ENCODE data around the gene CCNDBP1. TPM values are rescaled to one million over a fixed set of nuclear protein-coding genes. Genes with fewer than 3 reads are reported as not detected.

The CCNDBP1 gene
- total RNA-seq, 1 donor from 2014 or later: 43.1 TPM

DNA sequence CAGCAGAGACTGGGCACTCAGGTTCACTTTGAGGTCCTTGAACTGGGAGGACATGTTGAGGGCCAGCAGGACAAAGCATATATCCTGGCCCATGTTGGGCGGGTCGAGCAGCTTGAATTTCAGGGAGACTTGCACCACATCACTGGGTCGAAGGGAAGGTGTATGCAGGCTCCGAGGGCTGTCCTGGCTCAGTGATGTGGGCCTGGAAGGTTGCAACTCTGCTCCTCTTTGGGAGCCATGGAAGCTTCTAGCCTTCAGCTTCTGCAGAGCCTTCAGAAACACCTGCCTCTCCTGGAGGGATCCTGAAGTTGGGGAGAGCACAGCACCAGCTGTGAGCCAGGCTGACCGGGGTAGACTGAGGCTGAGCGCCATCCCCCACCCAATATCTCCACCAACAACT lies 50.3 kb downstream of the CCNDBP1 start:
- no peaks in the 10 kb centered on the region for H3K9me3 ChIP-seq (ENCODE audit: low read depth)
- no peak overlapping the region for H3K4me2 ChIP-seq
- Mint-ChIP-seq H3K36me3 (no peaks in the 10 kb centered on the region), H3K4me3 (no peak overlapping the region), H3K9me3 (no peaks in the 10 kb centered on the region), H3K27me3 (ENCODE audit: insufficient read depth, low read depth) (peaks cover 9% of the 10 kb centered on the region), H3K4me1 (no peaks in the 10 kb centered on the region), H3K27ac (no peak overlapping the region)
- H3K27ac ChIP-seq: no peak overlapping the region
- no peaks in the 10 kb centered on the region for H3K36me3 ChIP-seq
- H3K4me3 ChIP-seq: no peak overlapping the region
- H2AFZ ChIP-seq (replicated peaks): no peak overlapping the region
- no peaks in the 10 kb centered on the region for H3K79me2 ChIP-seq (ENCODE audit: low read depth)
- H3K4me1 ChIP-seq: no peaks in the 10 kb centered on the region
- no peaks in the 10 kb centered on the region for H4K20me1 ChIP-seq (ENCODE audit: low read depth)
- no peak overlapping the region for H3K9ac ChIP-seq
- TF ChIP-seq EZH2phosphoT487 (IDR thresholded peaks at IDR 0.05): no peak
- TF ChIP-seq, protein P1, sequence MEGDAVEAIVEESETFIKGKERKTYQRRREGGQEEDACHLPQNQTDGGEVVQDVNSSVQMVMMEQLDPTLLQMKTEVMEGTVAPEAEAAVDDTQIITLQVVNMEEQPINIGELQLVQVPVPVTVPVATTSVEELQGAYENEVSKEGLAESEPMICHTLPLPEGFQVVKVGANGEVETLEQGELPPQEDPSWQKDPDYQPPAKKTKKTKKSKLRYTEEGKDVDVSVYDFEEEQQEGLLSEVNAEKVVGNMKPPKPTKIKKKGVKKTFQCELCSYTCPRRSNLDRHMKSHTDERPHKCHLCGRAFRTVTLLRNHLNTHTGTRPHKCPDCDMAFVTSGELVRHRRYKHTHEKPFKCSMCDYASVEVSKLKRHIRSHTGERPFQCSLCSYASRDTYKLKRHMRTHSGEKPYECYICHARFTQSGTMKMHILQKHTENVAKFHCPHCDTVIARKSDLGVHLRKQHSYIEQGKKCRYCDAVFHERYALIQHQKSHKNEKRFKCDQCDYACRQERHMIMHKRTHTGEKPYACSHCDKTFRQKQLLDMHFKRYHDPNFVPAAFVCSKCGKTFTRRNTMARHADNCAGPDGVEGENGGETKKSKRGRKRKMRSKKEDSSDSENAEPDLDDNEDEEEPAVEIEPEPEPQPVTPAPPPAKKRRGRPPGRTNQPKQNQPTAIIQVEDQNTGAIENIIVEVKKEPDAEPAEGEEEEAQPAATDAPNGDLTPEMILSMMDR (IDR thresholded peaks at IDR 0.05): no peak
- TF ChIP-seq EZH2 (IDR thresholded peaks at IDR 0.05): no peak
- H3F3A ChIP-seq (ENCODE audit: low read depth): no peaks in the 10 kb centered on the region
- DNase-seq (ENCODE audit: low spot score): no peak
- H3K27me3 ChIP-seq: no peaks in the 10 kb centered on the region

DNA sequence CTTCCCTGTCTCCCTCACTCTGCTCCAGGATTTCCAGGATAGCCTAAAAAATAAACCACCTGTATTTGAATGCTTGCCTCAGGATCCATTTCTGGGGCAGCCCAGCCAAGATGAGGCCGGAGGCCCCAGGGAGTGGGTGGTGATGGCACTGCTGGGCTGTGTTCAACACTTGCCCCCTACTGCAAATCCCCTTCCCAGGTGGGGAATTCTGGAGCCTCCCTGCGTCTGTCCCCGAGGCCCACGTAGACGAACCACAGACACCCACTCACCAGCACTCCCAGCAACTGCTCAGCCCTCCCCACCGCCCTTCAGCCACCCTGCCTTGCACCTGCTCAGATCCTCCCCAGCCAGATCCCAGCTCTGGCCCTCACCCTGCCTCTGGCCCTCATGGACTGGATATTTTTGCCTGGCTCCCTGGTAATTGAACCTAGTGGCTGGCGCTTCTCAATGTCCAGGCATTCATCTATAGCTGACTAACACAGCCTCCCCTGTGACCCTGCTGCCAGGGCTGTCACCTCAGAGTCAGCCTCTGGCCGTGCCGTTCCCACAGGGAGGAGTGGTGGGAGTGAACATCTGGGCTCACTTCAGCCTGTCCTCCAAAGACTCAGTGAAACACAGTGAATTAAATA lies 52.8 kb downstream of the CCNDBP1 start:
- H3F3A ChIP-seq (ENCODE audit: low read depth): no peaks in the 10 kb centered on the region
- no peaks in the 10 kb centered on the region for H3K9me3 Mint-ChIP-seq
- H3K27me3 Mint-ChIP-seq (ENCODE audit: insufficient read depth, low read depth): peaks cover 8% of the 10 kb centered on the region
- H3K36me3 Mint-ChIP-seq: no peaks in the 10 kb centered on the region
- H4K20me1 ChIP-seq (ENCODE audit: low read depth): no peaks in the 10 kb centered on the region
- H3K79me2 ChIP-seq (ENCODE audit: low read depth): no peaks in the 10 kb centered on the region
- no peak overlapping the region for H3K9ac ChIP-seq
- H3K27me3 ChIP-seq: no peaks in the 10 kb centered on the region
- no peak overlapping the region for H3K4me2 ChIP-seq
- TF ChIP-seq, protein P1 (IDR thresholded peaks at IDR 0.05): no peak
- no peak for TF ChIP-seq EZH2 (IDR thresholded peaks at IDR 0.05)
- no peak overlapping the region for H2AFZ ChIP-seq (replicated peaks)
- no peaks in the 10 kb centered on the region for H3K4me1 ChIP-seq
- no peaks in the 10 kb centered on the region for H3K36me3 ChIP-seq
- peak overlapping the region; percentile 85 for H3K27ac Mint-ChIP-seq
- no peaks in the 10 kb centered on the region for H3K4me1 Mint-ChIP-seq
- no peak overlapping the region for H3K4me3 ChIP-seq
- DNase-seq (ENCODE audit: low spot score): no peak
- H3K4me3 Mint-ChIP-seq: no peak overlapping the region
- no peak overlapping the region for H3K27ac ChIP-seq
- no peaks in the 10 kb centered on the region for H3K9me3 ChIP-seq (ENCODE audit: low read depth)

DNA sequence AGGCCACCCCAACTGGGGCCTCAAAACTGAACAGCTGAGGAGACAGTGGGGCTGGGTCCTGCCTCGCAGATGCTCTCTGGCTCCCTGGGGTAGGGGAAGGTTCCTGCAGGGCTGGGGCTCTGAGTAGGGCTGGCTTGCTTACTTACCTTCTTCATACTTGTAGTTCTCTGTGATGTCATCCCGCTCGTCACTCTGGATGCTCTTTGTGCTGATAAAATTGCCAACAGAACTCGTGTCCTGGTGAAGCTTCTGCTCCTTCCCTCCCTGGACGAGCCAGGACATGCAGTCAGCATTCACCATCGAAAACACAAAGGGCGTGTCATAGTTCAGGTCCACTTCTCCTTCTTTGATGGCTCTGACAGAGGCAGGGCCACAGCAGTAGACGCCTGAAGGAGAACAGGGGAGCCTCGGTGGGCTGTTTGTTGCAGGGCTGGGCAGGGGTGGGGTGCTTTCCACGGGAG lies 53.5 kb downstream of the CCNDBP1 start:
- Mint-ChIP-seq H3K9me3 (no peaks in the 10 kb centered on the region), H3K36me3 (no peaks in the 10 kb centered on the region), H3K4me3 (no peak overlapping the region), H3K27me3 (ENCODE audit: insufficient read depth, low read depth) (peaks cover 8% of the 10 kb centered on the region), H3K27ac (peak overlapping the region; percentile 63), H3K4me1 (no peaks in the 10 kb centered on the region)
- Histone ChIP-seq H3K4me1 (no peaks in the 10 kb centered on the region), H3K27ac (no peak overlapping the region), H3K9ac (no peak overlapping the region), H3K27me3 (no peaks in the 10 kb centered on the region), H3K36me3 (no peaks in the 10 kb centered on the region), H3K9me3 (ENCODE audit: low read depth) (no peaks in the 10 kb centered on the region), H2AFZ (replicated peaks) (no peak overlapping the region), H3K4me2 (no peak overlapping the region), H3K79me2 (ENCODE audit: low read depth) (no peaks in the 10 kb centered on the region), H4K20me1 (ENCODE audit: low read depth) (no peaks in the 10 kb centered on the region), H3K4me3 (no peak overlapping the region), H3F3A (ENCODE audit: low read depth) (no peaks in the 10 kb centered on the region)
- TF ChIP-seq EZH2 (IDR thresholded peaks at IDR 0.05): no peak
- TF ChIP-seq, protein P1 (IDR thresholded peaks at IDR 0.05): no peak
- TF ChIP-seq EZH2phosphoT487 (IDR thresholded peaks at IDR 0.05): no peak
- DNase-seq (ENCODE audit: low spot score): no peak
